NCI-H82 (cell line): Measurements from ENCODE around the gene STUM.
"Not testable (repeated sequence)": the region's sequence is repeated elsewhere in the genome, so short reads cannot be mapped to it uniquely, and the experiment has no call there.

Experiments
- DNase-seq: peaks from one replicate; lab custom pipeline; 2025; lab: John Stamatoyannopoulos, UW

STUM gene

GRCh38 chr1:226581650-226582330 lies 33.2 kb downstream of the STUM start:
- DNase-seq = no peak

GRCh38 chr1:226582966-226583365 lies 34.4 kb downstream of the STUM start:
- no peak for DNase-seq

DNA sequence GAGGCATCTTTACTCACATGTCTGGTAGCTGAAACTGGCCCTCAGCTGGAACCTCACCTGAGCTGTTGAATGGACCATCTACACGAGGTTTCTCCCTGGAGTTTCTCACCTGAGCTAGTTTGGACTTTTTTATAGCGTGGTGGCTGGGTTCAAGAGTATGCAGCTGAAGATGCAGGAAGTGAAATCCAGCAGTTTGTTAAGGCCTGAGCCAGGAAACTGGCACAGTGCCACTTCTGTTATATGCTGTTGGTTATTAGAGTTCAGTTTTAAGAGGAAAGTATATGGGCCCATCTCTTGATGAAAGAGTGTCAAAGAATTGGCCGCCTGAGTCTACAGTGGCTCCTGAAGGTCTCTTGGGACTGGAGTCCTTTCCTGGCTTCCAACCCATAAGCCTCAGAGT lies 35.6 kb downstream of the STUM start:
- no peak for DNase-seq

DNA sequence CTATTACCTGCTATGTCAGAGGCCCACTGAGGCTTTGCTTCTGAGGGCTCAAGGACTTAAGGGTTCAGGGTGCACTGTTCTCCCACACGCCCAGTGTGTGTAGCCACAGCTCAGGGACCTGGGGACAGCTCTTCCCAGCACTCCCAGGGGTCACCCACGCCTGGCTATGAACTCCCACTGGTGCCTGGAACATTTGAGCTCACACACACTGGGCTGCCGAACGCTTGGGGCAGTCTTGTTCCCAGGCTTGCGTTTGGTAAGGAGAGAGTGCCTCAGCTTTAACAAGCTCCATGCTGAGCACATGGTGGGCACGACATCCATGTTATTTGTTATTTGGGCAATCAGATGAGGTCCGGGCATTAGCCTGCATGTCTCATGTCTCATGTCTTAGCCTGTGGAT lies 37.6 kb downstream of the STUM start:
- no peak for DNase-seq

DNA sequence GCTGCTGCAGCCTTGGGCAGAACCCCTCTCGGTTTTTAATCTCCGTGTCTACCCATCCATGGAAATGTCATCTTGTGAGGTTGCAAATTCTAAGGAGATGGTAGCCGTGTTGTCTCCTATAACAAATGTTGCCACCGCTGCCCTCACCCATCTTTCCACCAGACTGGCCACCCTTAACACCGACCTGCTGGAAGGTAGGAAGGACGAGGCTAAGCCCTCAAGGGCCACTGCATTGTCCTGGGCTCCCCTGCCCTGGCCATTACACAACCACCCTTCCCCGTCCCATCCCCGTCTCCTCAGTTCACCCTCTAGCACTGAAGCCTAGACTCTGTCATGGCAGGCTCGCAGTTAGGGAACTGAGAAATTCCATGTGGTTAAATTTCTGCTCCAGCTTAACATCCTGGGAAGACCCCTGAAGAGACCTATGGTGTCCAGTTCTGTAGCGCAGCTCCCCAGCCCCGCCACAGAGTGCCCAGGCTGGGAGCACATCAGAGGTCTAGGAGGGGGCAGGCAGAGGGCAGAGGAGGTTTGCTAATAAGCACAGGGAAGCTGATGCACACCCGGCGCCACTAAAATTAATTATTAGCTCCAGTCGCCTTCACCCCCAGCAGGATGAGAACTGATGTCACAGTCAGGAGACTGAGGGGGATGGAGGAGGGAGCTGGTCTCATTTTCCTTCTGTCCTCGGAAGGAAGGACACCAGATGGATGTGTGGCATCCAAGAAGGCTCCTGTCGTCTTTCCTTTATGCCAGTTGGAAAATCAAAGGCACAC lies 38.3 kb downstream of the STUM start:
- DNase-seq = no peak

GRCh38 chr1:226588484-226588883 lies 39.9 kb downstream of the STUM start:
- no peak for DNase-seq

DNA sequence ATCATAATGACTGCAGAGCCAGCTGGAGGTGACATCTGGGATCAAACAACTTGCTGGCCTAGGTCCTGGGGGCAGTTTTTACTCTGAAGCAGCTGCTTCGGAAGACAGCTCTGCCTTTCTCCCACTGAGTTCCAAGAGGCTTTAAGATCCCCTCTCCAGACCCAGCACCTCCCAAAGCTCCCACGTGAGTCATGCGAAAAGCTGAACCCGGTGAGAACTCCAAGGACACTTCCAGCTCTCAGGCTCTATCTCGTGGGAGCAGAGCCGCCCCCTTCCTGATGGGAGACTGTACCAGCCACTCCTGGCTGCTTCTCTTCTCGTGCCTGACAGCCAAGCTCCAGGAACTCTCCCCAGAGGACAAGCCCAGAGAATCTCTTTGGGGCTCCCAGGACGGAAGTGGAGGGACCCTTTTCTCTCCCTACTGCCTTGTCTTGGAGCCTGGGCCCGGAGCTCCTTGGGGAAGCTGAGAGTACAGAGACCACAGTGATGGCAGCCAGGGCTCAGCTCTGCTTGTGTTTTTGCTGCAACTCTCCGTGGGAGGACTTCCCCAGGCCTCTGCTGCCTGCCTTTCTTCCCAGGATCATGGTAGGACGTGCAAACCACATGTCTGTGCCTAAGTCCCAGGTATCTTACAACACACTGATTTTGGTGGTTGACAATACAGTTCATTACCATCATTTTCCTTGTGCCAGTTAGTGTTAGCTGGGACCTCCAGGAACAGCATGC lies 40.6 kb downstream of the STUM start:
- peak; percentile 20 for DNase-seq

GRCh38 chr1:226590614-226591013 lies 42.0 kb downstream of the STUM start:
- DNase-seq = peak; percentile 44

- DNase-seq = no peak
These were observed 45.0 kb downstream of the STUM start for GRCh38 chr1:226593541-226593940.

GRCh38 chr1:226596531-226597165 lies 48.1 kb downstream of the STUM start:
- DNase-seq = no peak

DNA sequence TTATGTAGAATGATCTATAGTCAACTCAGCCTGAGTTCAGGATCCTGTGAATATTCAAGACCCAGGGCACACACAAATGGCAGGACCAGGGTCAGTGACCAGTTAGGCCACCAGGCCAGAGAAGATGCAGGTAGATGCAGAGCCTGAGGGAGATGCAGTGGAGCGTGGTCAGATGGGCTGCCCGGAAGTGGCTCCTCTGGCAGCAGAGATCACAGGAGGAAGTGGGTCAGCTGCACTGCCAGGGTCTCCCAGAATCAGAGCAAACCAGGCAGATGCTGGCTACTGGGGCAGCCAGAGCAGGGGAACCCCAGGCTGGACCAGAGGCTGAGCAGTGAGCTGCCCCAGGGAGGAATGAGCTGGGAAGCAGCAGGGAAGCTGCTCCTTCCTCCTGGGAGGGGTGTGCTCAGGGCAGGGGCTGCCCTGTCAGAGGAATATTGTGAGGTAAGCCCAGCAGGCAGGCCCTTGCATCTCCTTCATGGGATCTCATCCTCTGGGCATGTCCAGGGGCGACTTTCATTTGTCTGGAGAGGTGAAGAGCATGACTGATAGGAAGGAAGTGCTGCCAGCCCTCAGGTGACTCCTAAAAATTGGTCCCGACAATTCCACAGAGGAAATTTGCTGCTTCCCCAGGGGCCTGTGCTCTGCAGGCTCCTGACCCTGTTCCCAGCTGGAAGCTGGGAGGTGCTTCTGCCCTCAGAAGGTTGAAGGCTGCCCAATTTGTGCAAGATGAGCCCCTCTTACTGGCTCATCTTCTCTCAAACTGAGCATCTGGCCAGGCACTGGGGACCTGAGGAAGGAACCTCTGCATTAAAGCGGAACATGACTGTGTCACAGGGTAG lies 49.3 kb downstream of the STUM start:
- no peak for DNase-seq

- DNase-seq = no peak
These were observed 49.9 kb downstream of the STUM start for GRCh38 chr1:226598455-226598849.

DNA sequence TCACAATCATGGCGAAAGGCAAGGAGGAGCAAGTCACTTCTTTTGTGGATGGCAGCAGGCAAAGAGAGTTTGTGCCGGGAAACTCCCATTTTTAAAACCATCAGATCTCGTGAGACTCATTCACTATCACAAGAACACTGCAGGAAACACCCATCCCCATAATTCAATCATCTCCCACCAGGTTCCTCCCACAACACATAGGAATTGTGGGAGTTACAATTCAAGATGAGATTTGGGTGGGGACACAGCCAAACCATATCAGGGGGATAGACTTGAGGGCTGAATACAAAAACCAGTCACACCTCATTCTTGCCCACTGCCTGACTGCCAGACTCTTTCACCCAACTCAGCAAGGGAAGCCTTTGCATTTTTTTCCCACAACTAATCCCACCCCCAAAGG lies 50.4 kb downstream of the STUM start:
- DNase-seq = not testable (repeated sequence)

DNA sequence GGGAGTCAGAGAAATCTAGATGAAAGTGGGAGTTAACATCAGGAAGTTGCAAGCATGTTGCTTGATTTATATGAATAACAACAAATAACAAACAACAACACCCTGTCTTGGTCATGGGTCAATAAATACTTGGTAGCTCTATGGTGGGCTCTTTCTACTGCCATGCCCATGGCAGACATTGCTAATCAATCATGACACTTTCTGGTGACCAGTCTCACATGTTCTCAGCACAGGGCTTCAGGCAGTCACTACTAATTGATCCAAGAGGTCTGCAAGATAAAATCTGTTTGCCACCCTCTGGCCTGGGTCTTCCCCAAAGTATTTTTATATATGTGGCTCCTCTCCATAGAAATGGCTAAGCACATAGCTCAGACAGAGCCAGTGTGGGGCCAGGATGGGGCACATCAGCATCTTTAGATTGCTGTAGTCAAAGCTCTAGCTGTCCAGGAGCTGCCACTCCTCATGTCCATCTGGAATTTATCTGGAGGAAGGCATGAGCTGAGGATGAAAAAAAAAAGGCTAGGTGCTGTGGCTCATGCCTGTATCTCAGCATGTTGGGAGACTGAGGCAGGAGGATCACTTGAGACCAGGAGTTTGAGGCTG lies 51.2 kb downstream of the STUM start:
- DNase-seq = no peak

- no peak for DNase-seq
These were observed 51.7 kb downstream of the STUM start for GRCh38 chr1:226600254-226600653.

DNA sequence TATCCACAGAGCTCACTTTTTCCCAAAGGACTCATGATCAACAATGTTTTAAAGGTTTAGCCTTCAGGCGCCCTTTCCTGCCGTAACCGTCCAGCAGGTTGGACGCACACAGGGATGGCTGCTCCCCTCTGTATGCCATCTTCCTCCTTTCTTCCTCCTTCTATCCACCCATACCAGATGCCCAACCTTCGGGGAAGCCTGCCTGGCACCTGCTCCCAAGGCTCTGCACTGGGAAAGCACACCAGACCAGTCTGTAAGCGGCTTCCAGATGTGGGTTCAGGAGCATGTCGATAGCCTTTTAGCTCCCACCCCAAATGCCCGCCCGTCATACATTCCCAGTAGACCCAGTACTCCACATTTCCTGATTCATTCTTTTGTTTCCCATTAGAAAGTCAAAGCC lies 52.9 kb downstream of the STUM start:
- DNase-seq = no peak

DNA sequence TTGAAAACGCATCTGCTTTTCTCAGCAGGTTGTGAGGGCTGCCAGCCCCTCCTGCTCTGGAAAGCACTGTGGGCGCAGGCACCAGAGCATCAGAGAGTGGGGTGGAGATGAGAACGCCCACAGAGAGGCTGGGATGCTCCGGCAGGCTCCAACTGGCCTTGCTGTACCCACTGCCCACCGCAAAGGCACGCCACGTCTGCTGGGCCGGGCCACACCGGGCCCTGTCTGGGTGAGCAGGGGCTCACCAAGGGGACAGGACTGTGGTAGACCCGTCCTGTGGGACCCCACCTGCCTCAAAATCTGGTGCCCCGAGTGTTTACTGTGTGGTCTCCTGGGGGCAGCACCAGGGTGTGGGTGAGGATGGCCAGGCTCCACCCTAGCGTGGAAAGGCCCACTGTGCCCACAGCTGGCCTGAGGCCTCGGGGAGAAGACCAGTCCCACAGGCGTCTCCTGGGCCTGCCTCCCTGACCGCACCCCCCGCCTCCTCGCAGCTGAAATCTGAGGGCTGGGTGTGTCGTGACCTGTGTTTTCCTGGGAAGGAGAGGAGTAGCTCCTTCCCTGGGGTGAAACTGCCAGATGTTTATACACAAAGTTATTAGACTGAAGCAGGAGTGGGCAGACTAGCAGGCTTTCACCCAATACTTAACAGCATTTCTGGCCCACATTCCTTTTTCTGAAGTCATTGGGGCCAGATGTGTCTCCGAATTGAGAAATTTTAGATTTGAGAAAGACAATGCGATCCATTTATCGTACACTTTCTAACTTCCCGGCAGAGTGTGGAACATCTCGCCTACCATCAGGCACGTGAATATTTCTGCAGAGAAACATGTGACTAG lies 53.8 kb downstream of the STUM start:
- no peak for DNase-seq

DNA sequence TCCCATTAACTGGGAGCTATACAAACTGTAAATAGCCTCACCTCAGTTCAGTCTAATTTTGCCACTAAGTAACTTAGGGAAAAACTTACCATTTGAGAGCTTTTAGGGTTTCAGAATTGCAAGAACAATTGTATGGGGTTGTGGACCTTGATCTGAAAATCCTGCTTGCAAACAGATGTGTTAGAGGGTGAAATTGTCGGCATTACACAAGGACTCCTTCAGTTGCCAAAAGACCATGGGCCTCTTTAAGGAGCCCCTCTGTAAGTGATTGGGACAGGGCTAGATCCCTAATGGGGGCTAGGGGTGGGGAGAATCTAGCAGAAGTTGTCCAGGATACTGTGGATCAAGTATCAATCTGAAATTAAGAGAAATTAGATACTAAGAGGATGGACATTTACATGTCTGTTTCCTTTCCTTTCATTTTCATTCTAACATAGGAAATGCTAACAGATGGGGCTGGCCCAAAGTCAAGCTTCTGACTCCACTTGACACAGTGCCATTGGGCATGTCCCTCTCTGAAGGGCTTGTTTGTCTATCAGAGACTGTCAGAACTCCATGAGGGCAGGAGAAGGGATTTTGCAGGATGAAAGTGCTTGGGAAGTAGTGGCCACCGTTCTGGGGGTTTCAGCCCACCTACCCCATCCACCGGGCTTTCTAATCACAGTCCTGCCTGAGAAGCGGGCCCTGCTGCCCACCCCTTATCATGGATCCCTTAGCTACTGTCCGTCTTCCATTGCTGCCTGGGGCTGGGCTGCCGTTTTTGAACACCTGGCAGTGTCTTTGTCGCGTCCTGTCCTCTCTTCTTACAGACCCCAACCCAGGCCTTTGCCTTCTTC lies 54.7 kb downstream of the STUM start:
- DNase-seq = no peak

DNA sequence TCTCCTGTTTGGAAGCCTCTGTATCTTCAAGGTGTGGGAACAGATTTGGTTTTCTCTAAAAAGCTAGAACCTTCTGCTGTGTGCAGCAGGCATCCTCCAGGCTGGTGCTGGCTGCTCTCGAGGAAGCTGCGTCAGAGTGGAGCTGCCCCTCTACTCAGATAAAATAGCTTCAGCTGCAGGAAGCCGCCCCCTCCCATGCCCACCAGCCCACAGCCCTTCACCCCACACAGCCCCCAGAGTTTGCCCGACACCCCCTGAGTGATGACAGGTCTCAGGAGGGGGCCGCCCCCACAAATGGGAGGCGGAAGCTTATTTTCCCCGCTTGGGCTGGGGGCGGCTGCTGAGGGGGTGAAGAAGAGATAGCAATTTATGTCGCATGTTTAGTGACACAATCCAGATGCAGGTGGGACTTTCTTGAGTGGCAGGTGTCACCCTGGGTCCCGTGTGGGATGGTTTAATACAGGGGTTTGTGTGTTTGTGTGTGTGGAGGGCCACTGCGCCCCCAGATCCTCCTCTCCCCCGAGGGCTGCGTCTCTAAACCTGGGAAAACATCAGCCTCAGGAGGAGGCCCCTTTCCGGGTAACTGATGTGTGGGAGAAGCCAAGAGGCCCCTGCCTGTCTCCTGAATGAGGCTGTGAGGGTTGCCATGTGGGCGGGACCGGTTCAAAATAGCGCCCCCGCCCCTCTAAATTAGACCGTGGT lies 55.4 kb downstream of the STUM start:
- DNase-seq = no peak
